Mesendoderm (in vitro differentiated cells): Measurements from ENCODE around the gene NECAB2.

Source experiments
- DNase-seq: peaks from one replicate; pipeline ENCODE4 v3.0.0; 2013
- H2AK5ac ChIP-seq: 2 replicates; pipeline ENCODE4 v1.6.1; 2013; ENCODE audit warnings: low read length, inconsistent platforms
- H2BK120ac ChIP-seq: 2 replicates; pipeline ENCODE4 v1.6.1; 2013; ENCODE audit warnings: low read depth, mild to moderate bottlenecking, low read length, moderate library complexity, mixed read lengths
- H2BK15ac ChIP-seq: replicated peaks from 2 replicates; pipeline ENCODE4 v1.6.1; 2013; ENCODE audit warnings: low read depth, mild to moderate bottlenecking, moderate library complexity
- H2BK5ac ChIP-seq: 2 replicates; pipeline ENCODE4 v1.6.1; 2013; ENCODE audit warnings: low read length, inconsistent platforms
- H3K18ac ChIP-seq: 2 replicates; pipeline ENCODE4 v1.6.1; 2013; ENCODE audit warnings: mild to moderate bottlenecking, low read length, mixed read lengths
- H3K23ac ChIP-seq: one replicate; pipeline ENCODE4 v1.6.1; 2013; ENCODE audit warnings: low read length
- H3K27ac ChIP-seq: 2 replicates; pipeline ENCODE4 v1.5.1; 2013; ENCODE audit warnings: low read depth, mild to moderate bottlenecking, inconsistent platforms, low read length, moderate library complexity
- H3K27me3 ChIP-seq: 2 replicates; pipeline ENCODE4 v1.6.1; 2013; ENCODE audit warnings: low read length, control low read depth, mild to moderate bottlenecking, inconsistent platforms; ENCODE audit not compliant: insufficient read depth, poor library complexity
- H3K36me3 ChIP-seq: 2 replicates; pipeline ENCODE4 v1.6.1; 2013; ENCODE audit warnings: low read length, inconsistent platforms; ENCODE audit not compliant: control insufficient read depth, insufficient read depth
- H3K4ac ChIP-seq: one replicate; pipeline ENCODE4 v1.6.1; 2013; ENCODE audit warnings: low read depth, mild to moderate bottlenecking, low read length, moderate library complexity
- H3K4me1 ChIP-seq: 2 replicates; pipeline ENCODE4 v1.6.1; 2013; ENCODE audit warnings: low read depth, low read length, inconsistent platforms; ENCODE audit not compliant: control insufficient read depth
- H3K4me2 ChIP-seq: 2 replicates; pipeline ENCODE4 v1.6.1; 2013; ENCODE audit warnings: low read length
- H3K4me3 ChIP-seq: 2 replicates; pipeline ENCODE4 v1.5.1; 2013; ENCODE audit warnings: mild to moderate bottlenecking, low read length
- H3K56ac ChIP-seq: one replicate; pipeline ENCODE4 v1.6.1; 2013; ENCODE audit warnings: low read length
- H3K79me1 ChIP-seq: 2 replicates; pipeline ENCODE4 v1.6.1; 2013; ENCODE audit warnings: low read length, inconsistent platforms
- H3K79me2 ChIP-seq: 2 replicates; pipeline ENCODE4 v1.6.1; 2013; ENCODE audit warnings: mild to moderate bottlenecking, low read length; ENCODE audit not compliant: control insufficient read depth, insufficient read depth
- H3K9ac ChIP-seq: 2 replicates; pipeline ENCODE4 v1.6.1; 2013; ENCODE audit warnings: low read length, inconsistent platforms
- H4K5ac ChIP-seq: one replicate; pipeline ENCODE4 v1.6.1; 2013; ENCODE audit warnings: low read length
- H4K8ac ChIP-seq: one replicate; pipeline ENCODE4 v1.6.1; 2013; ENCODE audit warnings: low read depth, mild to moderate bottlenecking, control low read depth, low read length, moderate library complexity
- WGBS: extraction: QIAGEN DNeasy Blood & Tissue Kit; methylation state at CpG from one replicate; pipeline ENCODE4 v1.1.7; 2013; ENCODE audit warnings: low lambda C conversion rate, missing lambda C conversion rate; ENCODE audit not compliant: insufficient coverage; ENCODE audit errors: extremely low coverage; 5-methylcytosine and 5-hydroxymethylcytosine counted together

The NECAB2 gene

GRCh38 chr16:83966153-83966696 lies 1.8 kb upstream of the NECAB2 start:
- Histone ChIP-seq H3K36me3 (no peaks in the 10 kb centered on the region), H3K9ac (no peak overlapping the region), H3K4me3 (no peak overlapping the region), H2AK5ac (no peak overlapping the region), H3K79me1 (no peaks in the 10 kb centered on the region), H3K56ac (no peak overlapping the region), H4K8ac (no peak overlapping the region), H3K18ac (no peak overlapping the region), H2BK120ac (no peak overlapping the region), H3K79me2 (no peaks in the 10 kb centered on the region), H3K4me2 (no peak overlapping the region), H2BK15ac (no peak overlapping the region), H3K4ac (no peak overlapping the region), H3K4me1 (no peaks in the 10 kb centered on the region), H4K5ac (no peak overlapping the region), H3K27me3 (peaks cover 3% of the 10 kb centered on the region), H2BK5ac (no peak overlapping the region), H3K23ac (no peak overlapping the region), H3K27ac (no peak overlapping the region)
- no CpG with 5 or more reads among the region's 13 CpGs for WGBS
- DNase-seq: no peak

GRCh38 chr16:83967091-83967490 lies 953 bp upstream of the NECAB2 start:
- Histone ChIP-seq H3K36me3 (no peaks in the 10 kb centered on the region), H3K18ac (no peak overlapping the region), H3K9ac (no peak overlapping the region), H3K4me3 (no peak overlapping the region), H3K4me2 (no peak overlapping the region), H3K27me3 (peaks cover 3% of the 10 kb centered on the region), H3K56ac (no peak overlapping the region), H2BK15ac (no peak overlapping the region), H4K5ac (no peak overlapping the region), H2BK5ac (no peak overlapping the region), H3K79me1 (no peaks in the 10 kb centered on the region), H3K4me1 (no peaks in the 10 kb centered on the region), H4K8ac (no peak overlapping the region), H3K79me2 (no peaks in the 10 kb centered on the region), H2BK120ac (no peak overlapping the region), H3K27ac (no peak overlapping the region), H3K4ac (no peak overlapping the region), H2AK5ac (no peak overlapping the region), H3K23ac (no peak overlapping the region)
- no CpG with 5 or more reads among the region's 2 CpGs for WGBS
- no peak for DNase-seq

- H2AK5ac ChIP-seq: no peak overlapping the region
- H3K4ac ChIP-seq: no peak overlapping the region
- H3K9ac ChIP-seq: peak overlapping the region; percentile 21
- peak overlapping the region; percentile 6 for H3K18ac ChIP-seq
- H2BK120ac ChIP-seq: no peak overlapping the region
- H4K8ac ChIP-seq: no peak overlapping the region
- no peak for DNase-seq
- H3K27ac ChIP-seq: no peak overlapping the region
- peaks cover 3% of the 10 kb centered on the region for H3K27me3 ChIP-seq
- H3K36me3 ChIP-seq: no peaks in the 10 kb centered on the region
- H3K4me1 ChIP-seq: no peaks in the 10 kb centered on the region
- H2BK5ac ChIP-seq: no peak overlapping the region
- WGBS: no CpG with 5 or more reads among the region's 87 CpGs
- H3K4me2 ChIP-seq: peak overlapping the region; percentile 29
- H3K79me2 ChIP-seq: no peaks in the 10 kb centered on the region
- H3K23ac ChIP-seq: no peak overlapping the region
- no peak overlapping the region for H4K5ac ChIP-seq
- no peak overlapping the region for H3K4me3 ChIP-seq
- no peaks in the 10 kb centered on the region for H3K79me1 ChIP-seq
- peak overlapping the region; percentile 56 for H3K56ac ChIP-seq
- no peak overlapping the region for H2BK15ac ChIP-seq
Measured at GRCh38 chr16:83968306-83968851, 335 bp downstream of the NECAB2 start.

DNA sequence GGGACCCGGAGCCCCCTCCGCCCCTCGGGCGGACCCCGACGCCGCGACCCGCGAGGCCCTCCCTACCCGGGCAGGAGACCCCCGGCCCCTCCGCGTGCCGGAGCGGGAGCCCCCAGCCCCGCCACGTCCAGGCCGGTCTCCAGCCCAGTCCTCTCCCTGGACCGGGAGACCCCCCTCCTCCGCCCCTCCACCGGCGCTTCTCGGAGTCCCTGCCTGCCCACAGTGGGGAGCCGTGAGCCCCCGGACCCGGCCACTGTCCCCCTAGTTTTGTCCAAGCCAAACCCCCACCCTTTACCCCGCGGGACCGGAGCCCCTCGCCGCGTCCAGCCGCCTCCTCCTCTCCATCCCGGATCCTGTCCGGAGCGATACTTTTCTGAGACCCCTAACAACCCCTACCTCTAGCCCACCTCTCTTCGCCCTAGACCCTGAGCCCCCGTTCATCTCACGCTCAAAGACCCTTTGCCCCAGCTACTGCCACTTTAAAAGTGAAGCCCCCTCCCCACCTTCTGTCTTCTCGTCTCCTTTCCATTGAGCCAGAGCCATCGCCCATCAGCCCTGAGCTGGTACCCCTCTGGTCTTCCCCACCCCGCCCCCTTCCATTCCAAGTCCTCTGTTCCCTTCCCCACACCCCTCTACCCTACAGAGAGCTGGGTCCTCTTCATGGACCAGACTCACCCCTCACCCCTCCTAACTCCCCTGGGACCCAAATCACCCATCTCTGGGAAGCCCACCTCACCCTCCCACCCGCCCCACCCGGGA lies 1.0 kb downstream of the NECAB2 start:
- no CpG with 5 or more reads among the region's 45 CpGs for WGBS
- Histone ChIP-seq H3K4me3 (no peak overlapping the region), H3K79me2 (no peaks in the 10 kb centered on the region), H3K4me2 (peak overlapping the region; percentile 29), H4K8ac (no peak overlapping the region), H3K9ac (peak overlapping the region; percentile 21), H3K4me1 (no peaks in the 10 kb centered on the region), H2BK120ac (no peak overlapping the region), H3K4ac (no peak overlapping the region), H3K56ac (peak overlapping the region; percentile 56), H3K27me3 (peaks cover 3% of the 10 kb centered on the region), H3K23ac (no peak overlapping the region), H2AK5ac (no peak overlapping the region), H2BK15ac (no peak overlapping the region), H2BK5ac (no peak overlapping the region), H3K36me3 (no peaks in the 10 kb centered on the region), H3K79me1 (no peaks in the 10 kb centered on the region), H4K5ac (no peak overlapping the region), H3K27ac (no peak overlapping the region), H3K18ac (no peak overlapping the region)
- DNase-seq: no peak

DNA sequence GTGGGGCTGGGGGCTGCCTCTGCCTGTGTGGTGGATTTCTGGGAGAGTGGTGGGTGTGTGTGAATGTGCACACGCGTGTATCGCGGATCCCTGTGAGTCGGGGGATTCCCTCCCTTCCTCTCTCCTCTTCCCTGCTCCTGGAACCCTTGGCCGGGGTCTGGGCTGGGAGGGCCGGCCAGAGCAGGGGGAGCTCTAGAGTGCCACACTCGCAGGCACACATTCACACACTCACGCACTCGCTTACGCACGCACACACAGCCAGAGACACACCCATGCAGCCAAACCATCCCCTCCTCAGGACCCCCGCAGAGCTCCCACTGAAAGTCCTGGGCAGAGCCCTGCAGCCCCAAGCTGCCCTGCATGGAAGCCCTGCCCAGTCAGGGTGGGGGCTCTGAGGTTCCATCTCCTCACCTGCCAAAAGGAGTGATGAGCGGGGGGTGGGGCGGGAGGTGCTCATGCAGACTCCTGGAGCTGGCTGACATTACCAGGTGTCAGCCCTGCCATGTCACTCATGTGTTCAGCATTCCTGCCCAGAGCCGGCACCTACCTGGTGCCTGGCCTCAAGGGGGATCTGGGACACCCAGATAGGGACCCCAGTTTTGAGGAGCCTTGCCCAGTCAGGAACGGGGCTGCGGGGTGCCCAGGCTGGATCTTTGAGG lies 1.9 kb downstream of the NECAB2 start:
- Histone ChIP-seq H3K56ac (no peak overlapping the region), H4K8ac (no peak overlapping the region)

More for the DNA sequence above, 1.9 kb downstream of the NECAB2 start:
- Histone ChIP-seq H3K9ac (no peak overlapping the region), H3K4me3 (no peak overlapping the region), H2BK15ac (no peak overlapping the region), H2AK5ac (no peak overlapping the region), H3K4me2 (no peak overlapping the region), H3K36me3 (no peaks in the 10 kb centered on the region), H3K27me3 (peaks cover 3% of the 10 kb centered on the region), H3K79me2 (no peaks in the 10 kb centered on the region), H2BK120ac (no peak overlapping the region), H3K79me1 (no peaks in the 10 kb centered on the region), H3K18ac (no peak overlapping the region), H4K5ac (no peak overlapping the region), H3K4ac (no peak overlapping the region), H2BK5ac (no peak overlapping the region), H3K27ac (no peak overlapping the region), H3K23ac (no peak overlapping the region), H3K4me1 (no peaks in the 10 kb centered on the region)
- no peak for DNase-seq
- no CpG with 5 or more reads among the region's 18 CpGs for whole genome bisulfite sequencing
